HCT116 (cell line): Measurements from ENCODE around the gene RAB38. TPM values are rescaled to one million over a fixed set of nuclear protein-coding genes. Genes with fewer than 3 reads are reported as not detected.

ENCODE experiments used
- ATAC-seq: fragments of 200-7000 bp; cut with Tn5 transposase; 2 replicates; pipeline ENCODE4 v1.9.1; 2020; ENCODE audit warnings: mild to moderate bottlenecking, moderate library complexity
- BruUV-seq: library from RNA; stranded (reverse); fragments of 400-500 nt; replicated peaks from 2 replicates; lab custom pipeline; 2021; lab: Mats Ljungman, UMichigan
- CTCF ChIA-PET: fragments of 300-600 bp; sonication (Branson Sonifier 250); formaldehyde crosslinking; loops from one replicate; lab custom pipeline; 2021; ENCODE audit warnings: antibody characterized with exemption; lab: Charles Lee
- POLR2A ChIA-PET: fragments of 300-600, 350-600 bp; sonication (Branson Sonifier 250); formaldehyde crosslinking; loops from one replicate; lab custom pipeline; 2021; ENCODE audit warnings: antibody characterized with exemption; lab: Charles Lee
- RAD21 ChIA-PET, 2 experiments: fragments of 300-600 bp; sonication (Branson Sonifier 250); formaldehyde crosslinking; loops; one replicate each; lab custom pipeline; 2023; ENCODE audit warnings: low total read pairs in 2 of 2; ENCODE audit not compliant: uncharacterized antibody in 2 of 2, unreplicated experiment in 2 of 2, low non-redundant PET in 1 of 2; lab: Charles Lee
- DNase-seq: peaks from one replicate; pipeline ENCODE4 v3.0.0-alpha.2; 2010; ENCODE audit warnings: low read depth, low spot score
- H2AFZ ChIP-seq: fragments of 200-600 bp; shearing (Covaris generic), sonication (generic); 2 replicates; pipeline ENCODE4 v1.6.1; 2017; ENCODE audit warnings: low read depth, mixed run types, mixed read lengths, antibody characterized with exemption, low read length; ENCODE audit not compliant: poor library complexity, severe bottlenecking
- H3K27ac ChIP-seq: 2 replicates; pipeline ENCODE4 v1.5.1; 2012; ENCODE audit warnings: low read depth, low read length
- H3K27me3 ChIP-seq: fragments of 200-600 bp; sonication (generic); 2 replicates; pipeline ENCODE4 v1.6.1; 2016; ENCODE audit warnings: mixed run types, low read length, mixed read lengths; ENCODE audit not compliant: insufficient read depth
- H3K36me3 ChIP-seq, 2 experiments: fragments of 200-500 bp in 1 of 2; fragments of 200-600 bp in 1 of 2; sonication (Bioruptor generic) in 1 of 2; sonication (generic) in 1 of 2; 2 replicates each; pipeline versions ENCODE4 v1.5.1 to v1.6.1; 2014 to 2016; ENCODE audit warnings: low read length in 2 of 2, inconsistent platforms in 1 of 2, mixed read lengths in 1 of 2, mixed run types in 1 of 2; ENCODE audit not compliant: insufficient read depth in 2 of 2, control insufficient read depth in 1 of 2
- H3K4me1 ChIP-seq, 2 experiments: fragments of 200-600 bp in 1 of 2; sonication (generic) in 1 of 2; 2 replicates each; pipeline versions ENCODE4 v1.5.1 to v1.6.1; 2012 to 2017; ENCODE audit warnings: low read length in 2 of 2, inconsistent platforms in 1 of 2, mild to moderate bottlenecking in 1 of 2, mixed read lengths in 1 of 2, mixed run types in 1 of 2, moderate library complexity in 1 of 2; ENCODE audit not compliant: insufficient read depth in 2 of 2, control insufficient read depth in 1 of 2
- H3K4me2 ChIP-seq: fragments of 200-600 bp; sonication (generic); 2 replicates; pipeline ENCODE4 v1.6.1; 2017; ENCODE audit warnings: mixed run types, low read length, mixed read lengths
- H3K4me3 ChIP-seq, 2 experiments: fragments of 200-600 bp in 1 of 2; sonication (generic) in 1 of 2; replicated peaks in 1 of 2; 2 replicates each; pipeline ENCODE4 v1.5.1; 2011 to 2016; ENCODE audit warnings: low read length in 2 of 2, control low read depth in 1 of 2, low read depth in 1 of 2, mild to moderate bottlenecking in 1 of 2, mixed read lengths in 1 of 2, mixed run types in 1 of 2
- H3K79me2 ChIP-seq: fragments of 200-600 bp; sonication (generic); 2 replicates; pipeline ENCODE4 v1.6.1; 2017; ENCODE audit warnings: mild to moderate bottlenecking, mixed run types, low read length, moderate library complexity, mixed read lengths; ENCODE audit not compliant: insufficient read depth
- H3K9ac ChIP-seq: fragments of 200-600 bp; sonication (generic); 2 replicates; pipeline ENCODE4 v1.6.1; 2016; ENCODE audit warnings: low read length, mixed read lengths
- H3K9me2 ChIP-seq: fragments of 200-600 bp; sonication (generic), shearing (Covaris generic); 2 replicates; pipeline ENCODE4 v1.6.1; 2017; ENCODE audit warnings: mixed run types, mild to moderate bottlenecking, moderate library complexity; ENCODE audit not compliant: insufficient read depth
- H3K9me3 ChIP-seq, 2 experiments: fragments of 200-500 bp in 1 of 2; fragments of 200-600 bp in 1 of 2; sonication (Bioruptor generic) in 1 of 2; sonication (generic) in 1 of 2; 2 replicates each; pipeline ENCODE4 v1.6.1; 2014 to 2017; ENCODE audit warnings: low read length in 2 of 2, mixed read lengths in 2 of 2, inconsistent platforms in 1 of 2, low read depth in 1 of 2, mild to moderate bottlenecking in 1 of 2, mixed run types in 1 of 2, moderate library complexity in 1 of 2; ENCODE audit not compliant: control insufficient read depth in 1 of 2, insufficient read depth in 1 of 2
- H4K20me1 ChIP-seq: fragments of 200-600 bp; sonication (generic), shearing (Covaris generic); 2 replicates; pipeline ENCODE4 v1.6.1; 2017; ENCODE audit warnings: mixed run types, mild to moderate bottlenecking, moderate library complexity; ENCODE audit not compliant: insufficient read depth
- CEBPB ChIP-seq: IDR thresholded peaks from 2 replicates; pipeline ENCODE4 v1.6.1; 2012; ENCODE audit warnings: low read depth
- CTCF ChIP-seq, 3 experiments: fragments of 200-600 bp in 1 of 3; sonication (generic) in 1 of 3; IDR thresholded peaks in 2 of 3; conservative IDR thresholded peaks in 1 of 3; 2 replicates each; pipeline ENCODE4 v1.5.1; 2012 to 2017; ENCODE audit warnings: low read depth in 2 of 3, low read length in 2 of 3, antibody characterized with exemption in 1 of 3, borderline replicate concordance in 1 of 3, control low read depth in 1 of 3, mild to moderate bottlenecking in 1 of 3, mixed read lengths in 1 of 3, mixed run types in 1 of 3, moderate library complexity in 1 of 3; ENCODE audit not compliant: insufficient read depth in 1 of 3
- EGR1 ChIP-seq: IDR thresholded peaks from 2 replicates; pipeline ENCODE4 v1.6.1; 2012; ENCODE audit warnings: low read depth
- ELF1 ChIP-seq: IDR thresholded peaks from 2 replicates; pipeline ENCODE4 v1.6.1; 2012; ENCODE audit warnings: low read depth, borderline replicate concordance
- EZH2 ChIP-seq: fragments of 200-600 bp; sonication (generic); IDR thresholded peaks from 2 replicates; pipeline ENCODE4 v1.6.1; 2017; ENCODE audit warnings: antibody characterized with exemption, mixed run types
- EZH2phosphoT487 ChIP-seq: fragments of 200-600 bp; IDR thresholded peaks from 2 replicates; pipeline ENCODE4 v1.6.1; 2018; ENCODE audit warnings: antibody characterized with exemption, borderline replicate concordance
- FOSL1 ChIP-seq: IDR thresholded peaks from 2 replicates; pipeline ENCODE4 v1.6.1; 2012; ENCODE audit warnings: low read depth
- JUND ChIP-seq: IDR thresholded peaks from 2 replicates; pipeline ENCODE4 v1.6.1; 2012
- POLR2A ChIP-seq: IDR thresholded peaks from 2 replicates; pipeline ENCODE4 v1.7.0; 2011; ENCODE audit warnings: borderline replicate concordance; ENCODE audit not compliant: insufficient read depth, insufficient read length; ENCODE audit errors: extremely low read depth
- POLR2AphosphoS5 ChIP-seq: IDR thresholded peaks from 2 replicates; pipeline ENCODE4 v1.6.1; 2011; ENCODE audit warnings: mild to moderate bottlenecking, low read depth, low read length, moderate library complexity
- RAD21 ChIP-seq: IDR thresholded peaks from 2 replicates; pipeline ENCODE4 v1.6.1; 2012; ENCODE audit warnings: low read depth, mild to moderate bottlenecking
- SIN3A ChIP-seq: IDR thresholded peaks from 2 replicates; pipeline ENCODE4 v1.6.1; 2012; ENCODE audit warnings: low read depth
- SRF ChIP-seq: IDR thresholded peaks from 2 replicates; pipeline ENCODE4 v1.6.1; 2012; ENCODE audit warnings: low read depth
- TCF7L2 ChIP-seq: IDR thresholded peaks from 2 replicates; pipeline ENCODE4 v1.7.0; 2011; ENCODE audit warnings: borderline replicate concordance, inconsistent platforms; ENCODE audit not compliant: insufficient read depth, insufficient read length; ENCODE audit errors: extremely low read depth
- ZFX ChIP-seq: fragments of 450-650 bp; IDR thresholded peaks from 2 replicates; pipeline ENCODE4 v1.6.1; 2017
- ZNF274 ChIP-seq: fragments of 200-500 bp; sonication (Bioruptor generic); IDR thresholded peaks from 2 replicates; pipeline ENCODE4 v1.6.1; 2014; ENCODE audit warnings: mild to moderate bottlenecking, low read depth, low read length, inconsistent platforms
- intact Hi-C: fragments of 100-400 bp; cut with micrococcal nuclease; formaldehyde crosslinking; loops from 2 replicates; pipeline ENCODE4 v1.10.0; 2022
- total RNA-seq: library from RNA; stranded (reverse); gene quantifications from one replicate; pipeline ENCODE4 v1.2.1, GENCODE V29; 2021; ENCODE audit not compliant: unreplicated experiment
- TF ChIP-seq, protein P1 (sequence below): IDR thresholded peaks from 2 replicates; pipeline ENCODE4 v1.6.1; 2011; ENCODE audit warnings: mild to moderate bottlenecking, low read length, moderate library complexity; ENCODE audit not compliant: insufficient replicate concordance; ENCODE audit errors: extremely low read depth
- TF ChIP-seq, protein P2 (sequence below): IDR thresholded peaks from 2 replicates; pipeline ENCODE4 v1.6.1; 2012

The RAB38 gene
- total RNA-seq, 1 experiment from 2014 or later: 15.1 TPM

- POLR2A ChIA-PET: no interaction called here
Observed at GRCh38 chr11:88170673-88171072, 4.6 kb downstream of the RAB38 start.

GRCh38 chr11:88169881-88170280 is 5.4 kb downstream of the RAB38 start:
- DNase-seq: no peak
- no TSS peak for BruUV-seq
- H3K27ac ChIP-seq: no peak overlapping the region
- TF ChIP-seq POLR2AphosphoS5: no peak
- no peak for TF ChIP-seq CEBPB
- no peak for TF ChIP-seq ELF1
- no peak for TF ChIP-seq ZNF274
- TF ChIP-seq JUND: no peak
- TF ChIP-seq EZH2phosphoT487: no peak
- TF ChIP-seq, protein P1, sequence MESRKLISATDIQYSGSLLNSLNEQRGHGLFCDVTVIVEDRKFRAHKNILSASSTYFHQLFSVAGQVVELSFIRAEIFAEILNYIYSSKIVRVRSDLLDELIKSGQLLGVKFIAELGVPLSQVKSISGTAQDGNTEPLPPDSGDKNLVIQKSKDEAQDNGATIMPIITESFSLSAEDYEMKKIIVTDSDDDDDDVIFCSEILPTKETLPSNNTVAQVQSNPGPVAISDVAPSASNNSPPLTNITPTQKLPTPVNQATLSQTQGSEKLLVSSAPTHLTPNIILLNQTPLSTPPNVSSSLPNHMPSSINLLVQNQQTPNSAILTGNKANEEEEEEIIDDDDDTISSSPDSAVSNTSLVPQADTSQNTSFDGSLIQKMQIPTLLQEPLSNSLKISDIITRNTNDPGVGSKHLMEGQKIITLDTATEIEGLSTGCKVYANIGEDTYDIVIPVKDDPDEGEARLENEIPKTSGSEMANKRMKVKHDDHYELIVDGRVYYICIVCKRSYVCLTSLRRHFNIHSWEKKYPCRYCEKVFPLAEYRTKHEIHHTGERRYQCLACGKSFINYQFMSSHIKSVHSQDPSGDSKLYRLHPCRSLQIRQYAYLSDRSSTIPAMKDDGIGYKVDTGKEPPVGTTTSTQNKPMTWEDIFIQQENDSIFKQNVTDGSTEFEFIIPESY: no peak
- TF ChIP-seq, protein P2, sequence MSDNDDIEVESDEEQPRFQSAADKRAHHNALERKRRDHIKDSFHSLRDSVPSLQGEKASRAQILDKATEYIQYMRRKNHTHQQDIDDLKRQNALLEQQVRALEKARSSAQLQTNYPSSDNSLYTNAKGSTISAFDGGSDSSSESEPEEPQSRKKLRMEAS: no peak
- TF ChIP-seq FOSL1: no peak
- TF ChIP-seq TCF7L2: no peak
- TF ChIP-seq SIN3A: no peak
- no peak for TF ChIP-seq ZFX
- no peak for TF ChIP-seq CTCF (IDR thresholded peaks at IDR 0.05 in 2 of 3, conservative IDR thresholded peaks at IDR 0.05 in 1 of 3; ENCODE audit: borderline replicate concordance in 1 of 3, insufficient read depth in 1 of 3, low read depth in 2 of 3, low read length in 2 of 3)
- no peak for TF ChIP-seq POLR2A
- no peak for TF ChIP-seq RAD21
- TF ChIP-seq EGR1: no peak

More at GRCh38 chr11:88170673-88171072, 4.6 kb downstream of the RAB38 start:
- RAD21 ChIA-PET: no interaction called here
- intact Hi-C loops: no loop called here
- Histone ChIP-seq H3K4me2 (no peak overlapping the region), H3K9me2 (no peaks in the 10 kb centered on the region; the same call in 1 of the 2 replicates), H4K20me1 (no peaks in the 10 kb centered on the region), H3K36me3 (no peaks in the 10 kb centered on the region), H3K9ac (no peak overlapping the region), H3K27ac (no peak overlapping the region), H3K79me2 (no peaks in the 10 kb centered on the region), H3K4me1 (peaks cover 0 to 15% of the 10 kb centered on the region in 2 experiments; a peak in 3 of 4 replicates), H3K27me3 (no peaks in the 10 kb centered on the region), H2AFZ (no peak overlapping the region), H3K9me3 (no peaks in the 10 kb centered on the region), H3K4me3 (no peak overlapping the region)
- no TSS peak for BruUV-seq
- CTCF ChIA-PET: no interaction called here
- no peak for TF ChIP-seq SIN3A
- TF ChIP-seq EZH2: no peak
- TF ChIP-seq CEBPB: no peak
- TF ChIP-seq FOSL1: no peak
- TF ChIP-seq EGR1: no peak
- no peak for TF ChIP-seq ELF1
- no peak for TF ChIP-seq POLR2A
- no peak for TF ChIP-seq ZFX
- TF ChIP-seq SRF: no peak
- ATAC-seq: no peak
- DNase-seq: no peak

More at GRCh38 chr11:88169881-88170280, 5.4 kb downstream of the RAB38 start:
- Histone ChIP-seq H3K9me3 (no peaks in the 10 kb centered on the region), H3K4me3 (no peak overlapping the region), H4K20me1 (no peaks in the 10 kb centered on the region), H3K36me3 (no peaks in the 10 kb centered on the region), H2AFZ (no peak overlapping the region), H3K9ac (no peak overlapping the region), H3K4me1 (peaks cover 0 to 10% of the 10 kb centered on the region in 2 experiments; a peak in 3 of 4 replicates), H3K4me2 (no peak overlapping the region), H3K9me2 (no peaks in the 10 kb centered on the region; the same call in 1 of the 2 replicates), H3K79me2 (no peaks in the 10 kb centered on the region), H3K27me3 (no peaks in the 10 kb centered on the region)
- ChIA-PET RAD21 (no interaction called here), POLR2A (no interaction called here), CTCF (interaction anchor here (1.1 kb wide), 1 partner anchor 374 kb away, joined by 3 read pairs; no protein-coding TSS in a partner anchor)
- intact Hi-C loops: no loop called here
- no peak for ATAC-seq
